GM19328 (cell line): Measurements from ENCODE around the gene ACTG1.

ENCODE experiments used
- ATAC-seq: cut with Tn5 transposase; IDR thresholded peaks from one replicate; pipeline ENCODE4 v1.9.1; 2021; ENCODE audit warnings: mild to moderate bottlenecking, moderate library complexity; ENCODE audit not compliant: unreplicated experiment

ACTG1 gene

GRCh38 chr17:81483085-81483861 lies 29.3 kb downstream of the ACTG1 start:
- no peak for ATAC-seq

GRCh38 chr17:81482673-81483072 lies 29.9 kb downstream of the ACTG1 start:
- no peak for ATAC-seq

- no peak for ATAC-seq
Observed at GRCh38 chr17:81481815-81482505, 30.6 kb downstream of the ACTG1 start.

GRCh38 chr17:81481073-81481799 lies 31.4 kb downstream of the ACTG1 start:
- no peak for ATAC-seq

- ATAC-seq, result no peak
Observed at GRCh38 chr17:81480140-81481072, 32.2 kb downstream of the ACTG1 start.

GRCh38 chr17:81479175-81480071 lies 33.2 kb downstream of the ACTG1 start:
- no peak for ATAC-seq

GRCh38 chr17:81478119-81478518 lies 34.5 kb downstream of the ACTG1 start:
- no peak for ATAC-seq

GRCh38 chr17:81477173-81477572 lies 35.4 kb downstream of the ACTG1 start:
- ATAC-seq, result no peak

GRCh38 chr17:81476635-81477034 lies 36.0 kb downstream of the ACTG1 start:
- ATAC-seq, result no peak

GRCh38 chr17:81476097-81476496 lies 36.5 kb downstream of the ACTG1 start:
- no peak for ATAC-seq

GRCh38 chr17:81474958-81475357 lies 37.6 kb downstream of the ACTG1 start:
- no peak for ATAC-seq

- ATAC-seq, result no peak
Observed at GRCh38 chr17:81473019-81473418, 39.6 kb downstream of the ACTG1 start.

GRCh38 chr17:81471818-81472456 lies 40.7 kb downstream of the ACTG1 start:
- no peak for ATAC-seq

GRCh38 chr17:81470944-81471817 lies 41.4 kb downstream of the ACTG1 start:
- ATAC-seq, result no peak

- ATAC-seq, result no peak
Observed at GRCh38 chr17:81470270-81470943, 42.2 kb downstream of the ACTG1 start.

- no peak for ATAC-seq
Observed at GRCh38 chr17:81469266-81469665, 43.3 kb downstream of the ACTG1 start.

- no peak for ATAC-seq
Observed at GRCh38 chr17:81468770-81469121, 43.9 kb downstream of the ACTG1 start.
